Inflammatory macrophage (primary cell): Measurements from ENCODE around the gene CPHXL2.

Experiments
- DNase-seq, 2 donors: peaks; one replicate each; pipeline ENCODE4 v3.0.0-alpha.2; 2020 to 2022
- total RNA-seq, 18 experiments: gene quantifications; one replicate each; lab custom pipeline; 2026; ENCODE audit warnings: mixed read lengths in 6 of 18, inconsistent platforms in 2 of 18; lab: John Stamatoyannopoulos, UW

The CPHXL2 gene
- total RNA-seq = 0 reads per million in 18 experiments

DNA sequence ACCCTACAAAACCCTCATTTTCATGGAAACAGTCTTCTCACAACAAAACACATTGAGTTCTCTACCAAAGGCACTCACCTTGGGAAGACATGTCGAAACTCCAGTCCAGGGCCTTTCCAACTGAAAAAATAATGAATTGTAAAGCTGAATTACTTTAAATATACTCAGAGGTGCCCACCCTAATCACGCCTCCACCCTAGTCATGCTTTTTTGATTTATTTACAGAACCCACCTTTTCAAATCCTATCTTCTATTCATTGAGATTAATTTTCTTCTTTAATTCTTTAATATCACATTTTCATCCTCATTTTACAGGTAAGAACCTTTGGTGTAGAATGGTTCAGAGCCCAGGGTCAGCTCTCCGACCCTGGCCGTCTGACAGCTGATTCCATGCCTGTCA, at the start of gene CPHXL2:
Gene CPHXL2, minus strand, starts transcription at position 101 of the 400 bp plus-strand sequence. Its CDS starts 10 bp downstream, at position 91.
- no peak for DNase-seq

DNA sequence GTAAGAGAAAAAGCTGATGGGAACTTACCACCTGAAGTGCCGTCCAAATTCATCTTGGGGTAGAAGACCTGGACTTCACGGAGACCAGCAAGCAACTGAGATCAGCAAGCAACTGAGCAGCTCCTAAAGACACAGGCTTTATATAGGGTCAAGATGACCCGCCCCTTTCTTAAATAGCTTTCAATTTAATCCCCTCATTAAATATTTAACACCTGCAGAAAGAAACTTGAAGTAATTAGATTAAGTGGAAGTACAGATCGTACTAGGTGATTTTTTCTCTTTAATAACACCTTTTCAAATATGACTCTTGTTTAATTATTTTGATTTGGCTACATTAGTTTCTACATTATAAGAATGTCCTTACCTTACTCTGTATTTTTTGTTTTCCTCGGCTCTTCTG, 49.6 kb upstream of the CPHXL2 start, which contains the start of gene CPHXL:
Gene CPHXL, minus strand, starts transcription at position 101 of the 400 bp plus-strand sequence. Its CDS starts 48 bp downstream, at position 53.
- DNase-seq = no peak

GRCh38 chr16:75718452-75718851, 41.6 kb upstream of the CPHXL2 start:
- no peak for DNase-seq

DNA sequence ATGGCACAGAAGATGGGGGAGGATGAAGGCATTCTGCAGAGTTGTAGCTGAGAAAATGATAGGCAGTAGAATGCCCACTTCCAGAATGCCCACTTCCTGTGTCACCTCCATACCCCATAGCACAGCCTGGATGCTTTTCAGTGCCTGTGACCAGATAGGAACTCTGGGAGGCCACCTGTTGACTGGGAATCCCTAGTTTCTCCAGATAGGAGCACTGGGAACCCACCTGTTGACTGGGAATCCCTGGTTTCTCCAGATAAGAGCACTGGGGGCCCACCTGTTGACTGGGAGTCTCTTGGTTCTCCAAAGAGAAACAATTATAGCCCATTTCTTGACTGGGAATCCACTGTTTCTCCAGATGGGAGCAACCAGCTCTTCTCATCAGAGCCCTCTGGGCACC, 37.9 kb upstream of the CPHXL2 start:
- DNase-seq = no peak

- no peak for DNase-seq
Measured at GRCh38 chr16:75710344-75710743, 33.5 kb upstream of the CPHXL2 start.

DNA sequence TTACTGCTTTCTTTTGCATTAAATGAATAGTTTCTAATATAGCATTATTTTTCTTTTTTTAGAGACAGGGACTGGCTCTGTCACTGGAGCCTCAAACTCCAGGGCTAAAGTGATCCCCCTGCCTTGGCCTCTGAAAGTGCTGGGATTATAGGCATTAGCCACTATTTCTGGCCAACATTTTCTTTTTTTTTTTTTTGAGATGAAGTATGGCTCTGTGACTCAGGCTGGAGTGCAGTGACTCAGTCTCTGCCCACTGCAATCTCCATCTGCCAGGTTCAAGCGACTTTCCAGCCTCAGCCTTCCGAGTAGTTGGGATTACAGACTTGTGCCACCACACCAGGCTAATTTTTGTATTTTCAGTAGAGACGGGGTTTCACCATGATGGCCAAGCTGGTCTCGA, 26.5 kb upstream of the CPHXL2 start:
- DNase-seq = no peak

DNA sequence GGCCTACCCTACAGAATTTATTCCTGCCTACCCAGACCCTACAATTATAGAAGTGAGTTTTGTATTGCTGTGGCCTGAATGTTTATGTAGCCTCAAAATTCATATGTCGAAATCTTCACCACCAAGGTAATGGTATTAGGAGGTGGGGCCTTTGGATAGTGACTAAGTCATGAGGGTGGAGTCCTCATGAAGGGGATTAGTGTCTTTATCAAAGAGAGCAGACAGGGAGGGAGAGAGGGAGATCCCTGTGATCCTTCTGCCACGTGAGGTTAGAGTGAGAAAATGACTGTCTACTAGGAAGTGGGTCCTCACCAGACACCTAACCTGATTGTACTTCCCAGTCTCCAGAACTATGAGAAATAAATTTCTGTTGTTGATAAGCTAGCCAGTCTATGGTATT, 25.4 kb upstream of the CPHXL2 start:
- DNase-seq = no peak

GRCh38 chr16:75701361-75701760, 24.6 kb upstream of the CPHXL2 start, which contains the start of gene DUXB:
DUXB (minus strand) TSS chr16:75701461; CDS start chr16:75701418, 43 bp downstream.
- DNase-seq = no peak

GRCh38 chr16:75697571-75697970, 20.8 kb upstream of the CPHXL2 start:
- DNase-seq = no peak

DNA sequence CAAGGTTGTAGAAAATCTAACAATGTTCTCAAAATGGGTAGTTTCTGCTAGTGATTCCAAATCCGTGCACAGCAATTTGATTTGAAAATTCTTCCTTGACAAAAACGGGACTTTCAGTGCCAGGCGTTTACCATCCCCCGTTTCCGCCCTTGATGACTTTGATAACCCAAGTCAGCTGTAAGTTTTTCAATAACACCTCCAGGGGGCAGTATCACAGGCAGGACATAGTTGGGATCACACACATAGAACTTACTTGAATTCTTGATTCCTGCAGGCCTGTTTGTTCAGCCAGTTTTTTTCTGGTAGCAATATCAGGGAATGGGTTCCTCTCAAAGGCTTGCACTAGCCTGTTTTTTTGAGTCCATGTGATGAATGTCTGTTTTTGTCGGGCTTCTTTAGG, 18.9 kb upstream of the CPHXL2 start:
- DNase-seq = no peak

DNA sequence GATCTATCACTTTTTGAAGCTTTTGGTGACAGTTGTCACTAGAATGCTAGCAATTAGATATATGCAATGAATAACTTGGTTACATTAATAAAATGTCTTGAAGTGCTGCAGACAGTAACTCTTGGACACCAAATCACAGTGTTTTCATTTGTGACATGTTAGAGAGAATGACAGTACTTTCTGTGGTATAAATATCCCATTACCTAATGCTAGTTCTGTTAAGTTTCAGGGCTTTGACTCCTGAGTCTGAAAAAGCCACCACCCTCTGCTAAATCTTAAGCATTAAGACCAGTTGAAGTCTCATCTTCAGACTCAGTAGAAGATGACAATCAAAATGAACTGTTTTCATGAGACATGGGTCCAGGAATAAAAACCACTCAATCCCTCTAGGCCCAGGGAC, 10.6 kb upstream of the CPHXL2 start:
- no peak for DNase-seq

DNA sequence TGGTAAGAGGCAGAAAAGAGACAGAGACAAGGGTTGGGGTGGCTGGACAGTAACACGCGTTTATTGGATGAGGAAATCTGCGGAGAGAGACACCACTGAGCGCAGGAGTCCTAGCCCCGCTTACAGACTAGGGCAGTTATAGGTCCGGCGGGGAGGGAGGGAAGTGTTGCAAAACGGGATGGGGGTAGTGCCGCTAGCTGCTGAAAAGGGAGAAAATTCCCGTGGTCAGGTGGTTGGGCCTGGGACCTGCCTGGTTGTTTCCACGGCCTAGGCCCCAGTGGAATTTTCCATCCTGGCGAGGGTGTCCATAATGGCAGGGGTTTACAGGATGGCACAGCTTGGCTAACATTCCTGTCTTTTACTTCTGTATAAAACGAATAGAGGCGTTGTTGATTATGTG, 5.5 kb upstream of the CPHXL2 start:
- no peak for DNase-seq

DNA sequence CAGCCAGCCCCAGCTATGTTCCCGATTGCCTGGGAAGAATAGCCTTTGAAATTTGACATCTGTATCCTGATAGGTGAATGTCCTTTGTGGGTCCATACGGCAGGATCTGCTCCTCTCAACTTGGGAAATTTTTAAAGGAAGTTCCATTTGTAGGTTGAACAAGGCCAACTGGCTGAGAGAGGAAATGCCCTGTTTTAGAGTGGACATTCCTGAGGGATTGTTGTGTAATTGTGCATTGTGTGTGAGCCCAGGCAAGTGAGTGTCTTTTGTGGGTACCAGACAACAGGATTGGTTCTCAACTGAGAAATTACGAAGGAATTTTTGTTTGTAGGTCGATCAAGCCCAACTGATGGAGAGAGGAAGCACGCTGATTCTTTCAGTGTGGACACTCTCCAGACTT, 2.6 kb upstream of the CPHXL2 start:
- no peak for DNase-seq

DNA sequence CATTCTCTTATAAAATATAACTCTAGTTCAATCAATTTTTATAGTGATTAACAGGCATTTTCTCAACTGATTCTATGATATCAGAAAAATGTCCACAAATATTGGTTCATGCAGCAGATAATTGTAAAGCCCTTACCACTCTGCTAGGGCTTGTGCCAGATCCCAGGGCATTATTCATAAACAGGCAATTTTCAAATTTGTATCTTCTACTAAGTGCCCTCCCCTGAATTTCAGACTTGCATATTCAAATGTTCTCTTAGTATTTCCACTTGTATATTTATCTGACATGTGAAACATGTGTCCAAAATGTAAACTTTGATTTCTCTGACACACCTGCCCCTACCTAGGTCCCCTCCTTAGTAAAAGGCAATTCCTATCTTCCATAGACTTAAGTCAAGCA, 9.3 kb downstream of the CPHXL2 start:
- no peak for DNase-seq

DNA sequence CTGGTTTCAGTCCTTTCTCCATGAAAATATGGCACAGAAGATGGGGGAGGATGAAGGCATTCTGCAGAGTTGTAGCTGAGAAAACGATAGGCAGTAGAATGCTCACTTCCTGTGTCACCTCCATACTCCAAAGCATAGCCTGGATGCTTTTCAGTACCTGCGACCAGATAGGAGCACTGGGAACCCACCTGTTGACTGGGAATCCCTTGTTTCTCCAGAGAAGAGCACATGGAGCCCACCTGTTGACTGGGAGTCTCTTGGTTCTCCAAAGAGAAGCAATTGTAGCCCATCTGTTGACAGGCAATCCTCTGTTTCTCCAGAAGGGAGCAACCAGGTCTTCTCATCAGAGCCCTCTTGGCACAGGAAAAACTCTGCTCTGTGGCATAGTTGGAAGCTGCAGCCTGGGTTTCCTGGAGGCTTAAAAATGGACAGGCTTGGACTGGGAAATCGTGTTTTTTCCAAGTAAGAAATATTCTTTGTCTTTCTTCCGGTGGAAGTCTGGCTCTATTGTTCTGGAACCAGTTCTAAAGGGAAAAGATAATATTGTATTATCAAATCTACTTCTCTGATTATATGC, 16.0 kb downstream of the CPHXL2 start:
- no peak for DNase-seq

DNA sequence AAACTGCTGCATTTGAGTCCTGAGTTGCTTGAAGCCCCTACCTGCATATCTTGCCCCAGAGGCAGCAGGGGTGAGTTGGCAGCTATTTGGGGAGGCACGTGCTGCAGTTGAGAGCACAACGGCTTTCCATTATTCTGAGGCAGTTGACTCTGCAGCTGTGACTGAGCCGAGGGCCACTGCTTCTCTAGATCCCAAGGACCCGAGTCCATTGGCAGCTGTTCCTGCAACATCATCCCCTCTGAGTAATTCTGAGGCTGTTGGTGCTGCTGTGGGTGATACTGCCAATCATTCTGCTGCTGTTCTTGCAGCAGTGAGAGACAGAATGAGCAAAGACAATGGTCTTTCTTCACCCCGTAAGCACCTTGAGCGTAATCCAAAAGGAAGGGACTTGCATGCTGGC, 16.5 kb downstream of the CPHXL2 start:
- DNase-seq = no peak

GRCh38 chr16:75658175-75658574, 18.6 kb downstream of the CPHXL2 start:
- DNase-seq = no peak

DNA sequence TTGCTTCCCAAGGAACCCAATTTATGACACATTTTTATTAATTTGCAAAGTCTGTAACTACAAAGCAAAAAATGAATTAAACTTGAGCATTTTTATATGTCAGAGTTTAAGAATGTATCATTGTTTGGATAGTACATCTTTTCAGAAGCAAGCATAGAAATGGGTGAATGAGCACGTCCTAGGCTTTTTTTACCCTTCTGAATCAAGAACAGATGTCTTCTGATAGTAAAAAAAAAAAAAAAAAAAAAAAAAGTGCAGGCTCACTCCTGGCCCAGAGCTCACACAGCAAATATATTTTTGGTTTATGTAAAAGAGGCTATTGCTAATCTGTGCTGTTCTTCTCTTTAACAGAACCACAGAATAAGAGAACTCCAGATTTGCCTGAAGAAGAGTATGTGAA, 22.9 kb downstream of the CPHXL2 start:
- DNase-seq = no peak

DNA sequence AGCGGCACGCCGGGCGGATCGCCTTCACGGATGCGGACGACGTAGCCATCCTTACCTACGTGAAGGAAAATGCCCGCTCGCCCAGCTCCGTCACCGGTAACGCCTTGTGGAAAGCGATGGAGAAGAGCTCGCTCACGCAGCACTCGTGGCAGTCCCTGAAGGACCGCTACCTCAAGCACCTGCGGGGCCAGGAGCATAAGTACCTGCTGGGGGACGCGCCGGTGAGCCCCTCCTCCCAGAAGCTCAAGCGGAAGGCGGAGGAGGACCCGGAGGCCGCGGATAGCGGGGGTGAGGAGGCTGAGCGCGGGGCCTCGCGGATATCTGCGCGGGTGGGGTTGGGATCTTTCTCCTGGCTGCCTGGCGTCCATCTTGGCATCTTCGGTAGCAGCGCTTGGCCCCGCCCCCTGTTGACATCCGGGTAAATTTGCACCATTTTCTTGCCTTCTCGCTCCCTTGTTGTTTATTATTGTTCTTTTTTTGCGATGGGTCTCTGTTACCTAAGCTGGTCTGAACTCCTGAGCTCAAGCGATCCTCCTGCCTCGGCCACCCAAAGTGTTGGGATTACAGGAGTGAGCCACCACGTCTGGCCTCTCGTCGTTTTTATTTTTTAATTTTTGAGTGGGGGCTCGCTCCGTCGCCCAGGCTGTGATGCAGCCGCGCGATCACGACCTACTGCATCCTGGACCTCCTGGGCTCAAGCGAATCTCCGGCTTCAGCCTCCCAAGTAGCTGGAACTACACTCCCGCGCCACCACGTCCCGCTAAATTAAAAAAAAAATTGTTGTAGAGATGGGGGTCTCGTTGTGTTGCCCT, 28.3 kb downstream of the CPHXL2 start:
- peak; percentile 69 to 75 for DNase-seq

DNA sequence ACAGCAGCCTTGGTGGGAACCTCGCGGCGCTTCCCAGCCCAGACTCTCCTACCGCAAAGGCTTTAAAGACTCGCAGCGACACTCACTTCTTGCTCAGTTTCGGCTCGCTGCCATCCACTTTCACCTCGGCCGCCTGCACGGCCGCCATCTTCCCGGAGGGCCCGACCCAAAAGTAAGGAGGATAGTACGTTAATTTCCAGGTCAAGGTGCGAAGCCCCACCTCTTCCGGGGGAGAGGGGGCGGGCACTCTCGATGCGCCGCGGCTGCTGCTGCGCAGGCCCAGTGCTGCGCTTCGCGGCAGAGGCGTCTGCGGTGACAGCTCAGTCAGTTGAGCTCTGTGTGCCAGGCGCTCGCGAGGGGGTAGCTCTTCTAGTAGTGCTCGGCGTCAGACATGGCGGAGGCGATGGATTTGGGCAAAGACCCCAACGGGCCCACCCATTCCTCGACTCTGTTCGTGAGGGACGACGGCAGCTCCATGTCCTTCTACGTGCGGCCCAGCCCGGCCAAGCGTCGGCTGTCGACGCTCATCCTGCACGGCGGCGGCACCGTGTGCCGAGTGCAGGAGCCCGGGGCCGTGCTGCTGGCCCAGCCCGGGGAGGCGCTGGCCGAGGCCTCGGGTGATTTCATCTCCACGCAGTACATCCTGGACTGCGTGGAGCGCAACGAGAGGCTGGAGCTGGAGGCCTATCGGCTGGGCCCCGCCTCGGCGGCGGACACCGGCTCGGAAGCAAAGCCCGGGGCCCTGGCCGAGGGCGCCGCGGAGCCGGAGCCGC, 29.1 kb downstream of the CPHXL2 start, which contains the start of the genes KARS1 and TERF2IP:
Gene KARS1, minus strand, starts transcription at position 174 of the 773 bp plus-strand sequence. Its CDS starts 26 bp downstream, at position 148.
Gene TERF2IP, plus strand, starts transcription at position 282 of the 773 bp plus-strand sequence. Its CDS starts 110 bp downstream, at position 392.
- DNase-seq = peak; percentile 94 to 97

- DNase-seq = peak in 1 of 2 donors; percentile 8
Measured at GRCh38 chr16:75647112-75647491, 29.7 kb downstream of the CPHXL2 start.

- no peak for DNase-seq
Measured at GRCh38 chr16:75644240-75645012, 32.4 kb downstream of the CPHXL2 start.
